ENCODE data around the gene PTGFRN. TPM values are rescaled to one million over a fixed set of nuclear protein-coding genes. Genes with fewer than 3 reads are reported as not detected.
"Not testable (repeated sequence)": the region's sequence is repeated elsewhere in the genome, so short reads cannot be mapped to it uniquely, and the experiment has no call there.

PTGFRN gene
- total RNA-seq = 85.9 TPM
- polyA plus RNA-seq = 41.5 TPM

- no peaks in the 10 kb centered on the region for H3K36me3 ChIP-seq (ENCODE audit: insufficient read depth)
- H3K27ac ChIP-seq (ENCODE audit: low read depth) = peak within 1 kb of the TSS; percentile 72
- H3K4me1 ChIP-seq (ENCODE audit: insufficient read depth) = no peaks in the 10 kb centered on the region
- WGBS = 2% methylated on average over 86 of the region's 86 CpGs
- peak; percentile 15 for DNase-seq (ENCODE audit: extremely low spot score)
- H3K4me3 ChIP-seq (ENCODE audit: low read depth, low read length) = peak within 1 kb of the TSS; percentile 87
These were observed at the start of gene PTGFRN for GRCh38 chr1:116909512-116910378. PTGFRN (plus strand) TSS chr1:116909916; CDS start chr1:116910204, 288 bp downstream.

- not testable (repeated sequence) for H3K4me1 ChIP-seq (ENCODE audit: insufficient read depth); H3K4me3 ChIP-seq (ENCODE audit: low read depth, low read length); DNase-seq (ENCODE audit: extremely low spot score); H3K27ac ChIP-seq (ENCODE audit: low read depth); H3K36me3 ChIP-seq (ENCODE audit: insufficient read depth)
- 86% methylated on average over 2 of the region's 2 CpGs for WGBS
These were observed 49.5 kb upstream of the PTGFRN start for GRCh38 chr1:116860167-116860566.

DNA sequence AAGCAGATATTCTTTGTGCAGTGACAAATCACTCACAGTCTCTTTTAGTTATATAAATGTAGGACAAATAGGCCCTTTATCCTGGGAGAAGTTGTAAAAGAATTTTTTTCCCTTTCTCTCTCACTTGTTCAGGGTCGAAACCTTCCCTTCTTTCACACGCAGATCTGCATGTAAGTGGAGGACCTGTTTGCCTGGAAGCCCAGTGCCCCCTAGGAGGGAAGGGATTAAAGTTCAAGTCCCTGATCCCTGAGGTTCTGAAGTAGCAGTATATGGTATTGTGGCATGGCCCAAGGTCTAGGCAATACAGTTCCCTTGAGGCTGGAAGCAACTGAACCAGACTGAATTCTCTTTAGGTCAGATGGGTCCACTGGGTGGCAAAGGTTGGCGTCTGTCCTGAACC is 48.6 kb upstream of the PTGFRN start:
- H3K4me1 ChIP-seq (ENCODE audit: insufficient read depth) = no peaks in the 10 kb centered on the region
- no peak overlapping the region for H3K27ac ChIP-seq (ENCODE audit: low read depth)
- WGBS = 93% methylated on average over 3 of the region's 3 CpGs

DNA sequence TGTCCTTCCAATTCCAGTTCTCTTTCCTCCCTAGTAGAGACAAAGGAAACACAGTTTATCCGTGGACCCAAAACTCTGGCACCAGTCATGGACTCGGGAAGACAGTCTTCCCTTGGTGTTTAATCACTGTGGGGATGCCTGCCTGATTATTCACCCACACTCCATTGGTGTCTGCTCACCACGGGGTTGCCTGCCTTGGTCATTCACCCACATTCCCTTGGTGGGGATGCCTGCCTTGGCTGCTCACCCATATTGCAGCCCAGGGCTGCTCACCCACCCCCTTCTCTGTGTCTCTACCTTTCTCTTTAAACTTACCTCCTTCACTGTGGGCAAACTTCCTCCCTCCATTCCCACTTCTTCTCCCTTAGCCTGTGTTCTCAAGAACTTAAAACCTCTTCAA is 46.7 kb upstream of the PTGFRN start:
- not testable (repeated sequence) for H3K4me3 ChIP-seq (ENCODE audit: low read depth, low read length)

More for the DNA sequence above, 48.6 kb upstream of the PTGFRN start:
- Histone ChIP-seq H3K36me3 (ENCODE audit: insufficient read depth) (no peaks in the 10 kb centered on the region), H3K4me3 (ENCODE audit: low read depth, low read length) (no peak overlapping the region)
- DNase-seq (ENCODE audit: extremely low spot score) = no peak

GRCh38 chr1:116866478-116866877 is 43.2 kb upstream of the PTGFRN start:
- H3K36me3 ChIP-seq (ENCODE audit: insufficient read depth); H3K4me3 ChIP-seq (ENCODE audit: low read depth, low read length); DNase-seq (ENCODE audit: extremely low spot score); H3K27ac ChIP-seq (ENCODE audit: low read depth); H3K4me1 ChIP-seq (ENCODE audit: insufficient read depth): not testable (repeated sequence)
- WGBS = 95% methylated on average over 2 of the region's 2 CpGs

More for the DNA sequence above, 46.7 kb upstream of the PTGFRN start:
- not testable (repeated sequence) for H3K36me3 ChIP-seq (ENCODE audit: insufficient read depth); H3K4me1 ChIP-seq (ENCODE audit: insufficient read depth); H3K27ac ChIP-seq (ENCODE audit: low read depth); DNase-seq (ENCODE audit: extremely low spot score)
- 88% methylated on average over 3 of the region's 3 CpGs for WGBS

GRCh38 chr1:116868385-116868784 is 41.3 kb upstream of the PTGFRN start:
- Histone ChIP-seq H3K27ac (ENCODE audit: low read depth) (no peak overlapping the region), H3K36me3 (ENCODE audit: insufficient read depth) (no peaks in the 10 kb centered on the region), H3K4me3 (ENCODE audit: low read depth, low read length) (no peak overlapping the region), H3K4me1 (ENCODE audit: insufficient read depth) (no peaks in the 10 kb centered on the region)
- DNase-seq (ENCODE audit: extremely low spot score) = no peak
- WGBS = 42% methylated on average over 3 of the region's 3 CpGs

DNA sequence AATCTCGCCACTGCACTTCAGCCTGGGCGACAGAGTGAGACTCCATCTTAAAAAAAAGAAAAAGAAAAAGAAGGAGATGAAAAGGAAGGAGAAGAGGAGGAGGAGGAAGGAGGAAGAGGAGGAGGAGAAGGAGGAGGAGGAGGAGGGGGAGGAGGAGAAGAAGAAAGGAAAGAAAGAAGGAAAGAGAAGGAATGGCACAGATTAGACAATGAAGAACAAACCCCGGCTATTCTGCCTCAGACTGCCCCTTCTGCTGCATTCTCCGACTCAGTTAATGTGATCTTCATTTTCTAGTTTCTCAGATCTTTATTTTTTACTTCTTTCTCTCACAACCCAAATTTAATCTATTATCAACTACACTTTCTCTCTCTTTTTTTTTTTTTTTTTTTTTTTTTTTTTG is 40.1 kb upstream of the PTGFRN start:
- Histone ChIP-seq H3K4me3 (ENCODE audit: low read depth, low read length) (no peak overlapping the region), H3K36me3 (ENCODE audit: insufficient read depth) (no peaks in the 10 kb centered on the region), H3K27ac (ENCODE audit: low read depth) (no peak overlapping the region), H3K4me1 (ENCODE audit: insufficient read depth) (no peaks in the 10 kb centered on the region)
- WGBS = 99% methylated on average over 4 of the region's 4 CpGs
- DNase-seq (ENCODE audit: extremely low spot score) = no peak

GRCh38 chr1:116870300-116870699 is 39.4 kb upstream of the PTGFRN start:
- 53% methylated on average over 7 of the region's 7 CpGs for WGBS
- Histone ChIP-seq H3K27ac (ENCODE audit: low read depth) (no peak overlapping the region), H3K4me1 (ENCODE audit: insufficient read depth) (no peaks in the 10 kb centered on the region), H3K4me3 (ENCODE audit: low read depth, low read length) (no peak overlapping the region), H3K36me3 (ENCODE audit: insufficient read depth) (no peaks in the 10 kb centered on the region)
- DNase-seq (ENCODE audit: extremely low spot score) = no peak

DNA sequence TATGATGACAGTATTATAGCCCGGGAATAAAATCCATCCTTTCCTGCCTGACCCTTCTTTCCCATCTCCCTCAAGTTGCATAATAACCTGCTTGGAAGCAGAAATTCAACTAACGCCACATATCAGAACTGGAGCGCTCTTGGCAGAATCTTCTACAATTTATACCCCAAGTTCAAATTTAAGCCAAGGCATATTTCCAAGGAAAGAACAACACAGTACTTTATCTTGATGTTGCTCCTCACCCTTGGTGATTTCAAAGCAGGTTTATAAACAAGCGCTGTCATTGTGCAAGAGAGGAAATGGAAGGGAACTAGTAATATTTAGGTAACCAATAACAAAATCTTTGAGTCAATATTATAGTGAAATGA is 38.0 kb upstream of the PTGFRN start:
- Histone ChIP-seq H3K27ac (ENCODE audit: low read depth) (no peak overlapping the region), H3K36me3 (ENCODE audit: insufficient read depth) (no peaks in the 10 kb centered on the region), H3K4me3 (ENCODE audit: low read depth, low read length) (no peak overlapping the region), H3K4me1 (ENCODE audit: insufficient read depth) (no peaks in the 10 kb centered on the region)
- DNase-seq (ENCODE audit: extremely low spot score) = no peak
- 21% methylated on average over 4 of the region's 4 CpGs for WGBS

DNA sequence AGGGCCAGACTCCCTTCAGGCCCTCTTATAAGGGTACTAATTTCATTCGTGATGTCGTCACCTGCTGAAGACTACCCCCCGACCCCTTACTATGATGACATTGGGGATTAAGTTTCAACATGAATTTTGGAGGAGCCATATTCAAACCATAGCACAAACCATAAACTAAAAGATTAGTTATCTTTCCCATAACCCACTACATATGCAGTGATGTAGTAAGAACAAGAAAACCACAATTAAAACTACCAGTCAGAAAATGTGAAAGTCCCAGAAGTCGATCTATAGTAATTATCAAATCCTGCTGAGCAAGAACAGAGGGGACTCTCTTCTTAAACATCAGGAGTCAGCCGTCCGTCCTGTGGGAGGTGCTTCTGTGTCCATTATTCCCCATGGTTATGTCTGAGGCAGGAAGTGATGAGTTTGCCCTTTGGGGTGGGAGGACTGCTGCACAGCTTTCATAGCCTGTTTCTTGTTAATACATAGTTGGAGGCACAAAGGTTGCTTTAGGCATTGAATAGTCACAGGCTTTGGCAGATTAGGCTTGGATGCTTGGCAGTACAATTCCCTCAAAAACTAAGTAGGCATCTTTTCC is 35.9 kb upstream of the PTGFRN start:
- no peak for DNase-seq (ENCODE audit: extremely low spot score)
- H3K4me3 ChIP-seq (ENCODE audit: low read depth, low read length) = no peak overlapping the region
- H3K36me3 ChIP-seq (ENCODE audit: insufficient read depth) = no peaks in the 10 kb centered on the region
- no peak overlapping the region for H3K27ac ChIP-seq (ENCODE audit: low read depth)
- WGBS = 74% methylated on average over 6 of the region's 6 CpGs
- no peaks in the 10 kb centered on the region for H3K4me1 ChIP-seq (ENCODE audit: insufficient read depth)

GRCh38 chr1:116874733-116875249 is 34.9 kb upstream of the PTGFRN start:
- Histone ChIP-seq H3K4me3 (ENCODE audit: low read depth, low read length) (no peak overlapping the region), H3K27ac (ENCODE audit: low read depth) (no peak overlapping the region), H3K36me3 (ENCODE audit: insufficient read depth) (no peaks in the 10 kb centered on the region), H3K4me1 (ENCODE audit: insufficient read depth) (peaks cover 2% of the 10 kb centered on the region)
- no peak for DNase-seq (ENCODE audit: extremely low spot score)
- 97% methylated on average over 6 of the region's 6 CpGs for WGBS

GRCh38 chr1:116875391-116875790 is 34.3 kb upstream of the PTGFRN start:
- 80% methylated on average over 14 of the region's 14 CpGs for WGBS
- H3K36me3 ChIP-seq (ENCODE audit: insufficient read depth) = no peaks in the 10 kb centered on the region
- DNase-seq (ENCODE audit: extremely low spot score) = no peak
- no peak overlapping the region for H3K27ac ChIP-seq (ENCODE audit: low read depth)
- peaks cover 2% of the 10 kb centered on the region for H3K4me1 ChIP-seq (ENCODE audit: insufficient read depth)
- no peak overlapping the region for H3K4me3 ChIP-seq (ENCODE audit: low read depth, low read length)

- not testable (repeated sequence) for DNase-seq (ENCODE audit: extremely low spot score); H3K36me3 ChIP-seq (ENCODE audit: insufficient read depth); H3K4me1 ChIP-seq (ENCODE audit: insufficient read depth); H3K27ac ChIP-seq (ENCODE audit: low read depth); H3K4me3 ChIP-seq (ENCODE audit: low read depth, low read length)
- 96% methylated on average over 6 of the region's 6 CpGs for WGBS
These were observed 33.8 kb upstream of the PTGFRN start for GRCh38 chr1:116875946-116876345.

All from urinary bladder (tissue), 4 donors.